ENCODE measurements around the gene DENND4B. TPM values are rescaled to one million over a fixed set of nuclear protein-coding genes. Genes with fewer than 3 reads are reported as not detected.
A peak's percentile ranks its signal among the peaks of the same experiment; 100 is the strongest.

DENND4B gene
- total and polyA plus RNA-seq, 10 of the 15 experiments (the other 5 are each of a cell fraction or from before 2014, with no cell fraction given): 12.0 to 74.8 (median 22.7) TPM

GRCh38 chr1:153945795-153946621 is 510 bp downstream of the DENND4B start (continued):
- TF ChIP-seq ATF7 (IDR thresholded peaks at IDR 0.05; ENCODE audit: low read depth): no peak
- no peak for TF ChIP-seq KAT2A (conservative IDR thresholded peaks at IDR 0.05; ENCODE audit: control insufficient read depth, low read depth, low read length)
- TF ChIP-seq NBN (IDR thresholded peaks at IDR 0.05): no peak; the same call in 1 of the 2 replicates
- no peak for TF ChIP-seq ZBTB33 (IDR thresholded peaks at IDR 0.05)
- TF ChIP-seq REST (IDR thresholded peaks at IDR 0.05; ENCODE audit: low read depth, low read length): 0 out of 2 replicates have a peak, but pooled peaks have one; percentile 35
- 0 out of 2 replicates have a peak, but pooled peaks have one; percentile 60 for TF ChIP-seq MLLT1 (IDR thresholded peaks at IDR 0.05)
- no peak for TF ChIP-seq RBBP5 (conservative IDR thresholded peaks at IDR 0.05)
- TF ChIP-seq SRF (IDR thresholded peaks at IDR 0.05; ENCODE audit: low read depth in 2 of 2, low read length in 2 of 2): peak in 1 of 2 experiments; percentile 63; a peak in 1 of 4 replicates
- peak; percentile 82 to 87 for TF ChIP-seq EP300 (IDR thresholded peaks at IDR 0.05; ENCODE audit: borderline replicate concordance in 1 of 2, control insufficient read depth in 1 of 2, low read depth in 2 of 2, low read length in 2 of 2)
- TF ChIP-seq E2F8 (IDR thresholded peaks at IDR 0.05; ENCODE audit: low read depth, partially characterized antibody): no peak
- no peak for TF ChIP-seq SUZ12 (IDR thresholded peaks at IDR 0.05; ENCODE audit: unreplicated experiment)
- TF ChIP-seq HCFC1 (IDR thresholded peaks at IDR 0.05; ENCODE audit: low read length): no peak; the same call in 1 of the 2 replicates
- no peak for TF ChIP-seq FOXM1 (IDR thresholded peaks at IDR 0.05; ENCODE audit: low read depth, low read length)
- no peak for TF ChIP-seq STAT3 (IDR thresholded peaks at IDR 0.05; ENCODE audit: low read depth, low read length)
- TF ChIP-seq PAX8 (IDR thresholded peaks at IDR 0.05): no peak
- TF ChIP-seq RFX5 (IDR thresholded peaks at IDR 0.05; ENCODE audit: low read depth, low read length): no peak
- TF ChIP-seq MEF2A (IDR thresholded peaks at IDR 0.05; ENCODE audit: insufficient read depth, low read depth, low read length): peak; percentile 76; the same call in 1 of the 2 replicates
- 0 out of 2 replicates have a peak, but pooled peaks have one; percentile 7 for TF ChIP-seq CBFB (IDR thresholded peaks at IDR 0.05; ENCODE audit: low read depth)
- 0 out of 2 replicates have a peak, but pooled peaks have one; percentile 38 for TF ChIP-seq MYB (IDR thresholded peaks at IDR 0.05; ENCODE audit: borderline replicate concordance, low read depth, low read length)

All from GM12878 (cell line).